Fibroblast of skin of right quadriceps (primary cell): ENCODE measurements around the gene MDH1.
"Not testable (repeated sequence)": the region's sequence is repeated elsewhere in the genome, so short reads cannot be mapped to it uniquely, and the experiment has no call there.

Experiments used
- DNase-seq: peaks from one replicate; pipeline ENCODE4 v3.0.0-alpha.2; 2013

The MDH1 gene

GRCh38 chr2:63589148-63589958 is 590 bp downstream of the MDH1 start:
- DNase-seq, result no peak

GRCh38 chr2:63590626-63591408 is 2.1 kb downstream of the MDH1 start:
- DNase-seq, result peak; percentile 32

- no peak for DNase-seq
These were observed 2.9 kb downstream of the MDH1 start for GRCh38 chr2:63591566-63592175.

- DNase-seq, result no peak
These were observed 5.9 kb downstream of the MDH1 start for GRCh38 chr2:63594660-63595059.

GRCh38 chr2:63596401-63596883 is 7.7 kb downstream of the MDH1 start:
- DNase-seq, result no peak

GRCh38 chr2:63598981-63599380 is 10.2 kb downstream of the MDH1 start:
- DNase-seq, result no peak

GRCh38 chr2:63600881-63601460 is 12.2 kb downstream of the MDH1 start:
- DNase-seq, result no peak

- no peak for DNase-seq
These were observed 15.9 kb downstream of the MDH1 start for GRCh38 chr2:63604666-63605065.

GRCh38 chr2:63608865-63609264 is 20.1 kb downstream of the MDH1 start:
- DNase-seq, result peak; percentile 28

- DNase-seq, result no peak
These were observed 21.8 kb downstream of the MDH1 start for GRCh38 chr2:63610525-63610924.

- DNase-seq, result peak; percentile 25
These were observed 24.7 kb downstream of the MDH1 start for GRCh38 chr2:63613391-63613901.

- DNase-seq, result peak; percentile 94
These were observed 25.7 kb downstream of the MDH1 start for GRCh38 chr2:63614448-63614968.

- peak; percentile 64 for DNase-seq
These were observed 26.5 kb downstream of the MDH1 start for GRCh38 chr2:63614983-63615945.

GRCh38 chr2:63617366-63617765 is 28.6 kb downstream of the MDH1 start:
- no peak for DNase-seq

GRCh38 chr2:63619328-63619727 is 30.6 kb downstream of the MDH1 start:
- DNase-seq, result no peak

GRCh38 chr2:63622751-63623150 is 34.0 kb downstream of the MDH1 start:
- no peak for DNase-seq

- not testable (repeated sequence) for DNase-seq
These were observed 35.0 kb downstream of the MDH1 start for GRCh38 chr2:63623763-63624162.

- no peak for DNase-seq
These were observed 39.1 kb downstream of the MDH1 start for GRCh38 chr2:63627866-63628265.

GRCh38 chr2:63628403-63628942 is 39.7 kb downstream of the MDH1 start:
- DNase-seq, result no peak

- DNase-seq, result no peak
These were observed 42.7 kb downstream of the MDH1 start for GRCh38 chr2:63631501-63631900.

- DNase-seq, result no peak
These were observed 43.6 kb downstream of the MDH1 start for GRCh38 chr2:63632382-63632781.
